UCSD-AML1 (cell line): ENCODE measurements around the gene MLIP.
"Not testable (repeated sequence)": the region's sequence is repeated elsewhere in the genome, so short reads cannot be mapped to it uniquely, and the experiment has no call there.

Source experiments
- DNase-seq: peaks from one replicate; lab custom pipeline; 2025; ENCODE audit not compliant: unreplicated experiment; lab: John Stamatoyannopoulos, UW

MLIP gene

DNA sequence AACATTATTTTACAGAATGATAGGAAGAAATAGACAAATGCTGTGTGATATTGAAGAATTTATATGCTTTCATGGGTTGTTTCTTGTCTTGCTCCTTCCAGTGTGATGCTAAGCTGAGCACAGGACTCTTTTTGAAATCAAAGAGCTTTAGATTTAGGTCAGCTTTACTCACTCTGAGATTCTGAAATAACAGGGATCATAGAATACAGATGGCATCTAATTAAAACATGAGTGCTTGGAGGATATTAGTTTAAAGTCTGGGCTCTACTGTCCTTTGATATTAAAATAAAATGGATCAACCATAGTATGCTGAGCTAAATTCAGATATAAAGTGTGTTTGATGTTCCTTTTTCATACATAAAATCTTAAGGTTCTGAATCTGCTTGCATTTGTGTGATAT lies 29.6 kb downstream of the MLIP start:
- DNase-seq = no peak

DNA sequence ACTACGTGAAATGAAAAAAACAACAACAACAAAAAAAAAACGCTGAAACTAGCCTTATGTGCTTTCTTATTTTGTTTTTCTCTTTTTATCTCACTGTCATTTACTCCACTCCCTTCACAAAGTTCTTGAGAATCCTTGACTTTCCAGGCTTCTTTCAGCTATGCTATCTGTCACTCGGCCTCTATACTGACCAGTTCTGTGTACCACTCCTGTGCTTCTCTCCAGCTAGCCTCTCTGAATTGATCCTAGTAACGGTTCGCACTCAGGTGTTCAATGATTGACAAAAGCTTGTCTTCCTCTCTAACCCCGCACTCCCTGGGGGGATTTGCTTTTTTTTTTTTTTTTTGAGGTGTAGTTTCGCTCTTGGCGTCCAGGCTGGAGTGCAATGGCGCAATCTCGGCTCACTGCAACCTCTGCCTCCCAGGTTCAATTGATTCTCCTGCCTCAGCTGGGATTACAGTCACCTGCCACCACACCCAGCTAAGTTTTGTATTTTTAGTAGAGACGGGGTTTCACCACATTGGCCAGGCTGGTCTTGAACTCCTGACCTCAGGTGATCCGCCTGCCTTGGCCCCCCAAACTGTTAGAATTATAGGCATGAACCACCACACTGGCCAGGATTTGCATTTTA lies 31.8 kb downstream of the MLIP start:
- DNase-seq = no peak

DNA sequence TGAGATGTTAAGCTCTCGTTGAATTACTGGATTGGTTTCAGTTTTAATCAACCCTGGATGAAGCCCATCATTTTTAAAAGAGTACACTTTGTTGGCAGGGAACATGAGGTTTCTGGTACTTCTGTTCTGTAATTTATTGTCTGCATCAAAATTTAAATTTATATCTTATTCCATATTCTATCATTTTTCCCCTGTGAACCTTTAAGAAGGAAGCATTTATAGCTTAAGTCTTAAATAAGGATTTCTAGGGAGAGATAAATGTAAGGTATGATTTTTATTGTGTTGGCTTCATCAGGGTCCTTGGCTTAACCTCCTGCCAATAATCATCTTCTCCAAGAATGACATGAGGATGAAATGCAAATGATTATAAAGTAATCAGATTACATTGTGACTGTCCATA lies 40.6 kb downstream of the MLIP start:
- no peak for DNase-seq

DNA sequence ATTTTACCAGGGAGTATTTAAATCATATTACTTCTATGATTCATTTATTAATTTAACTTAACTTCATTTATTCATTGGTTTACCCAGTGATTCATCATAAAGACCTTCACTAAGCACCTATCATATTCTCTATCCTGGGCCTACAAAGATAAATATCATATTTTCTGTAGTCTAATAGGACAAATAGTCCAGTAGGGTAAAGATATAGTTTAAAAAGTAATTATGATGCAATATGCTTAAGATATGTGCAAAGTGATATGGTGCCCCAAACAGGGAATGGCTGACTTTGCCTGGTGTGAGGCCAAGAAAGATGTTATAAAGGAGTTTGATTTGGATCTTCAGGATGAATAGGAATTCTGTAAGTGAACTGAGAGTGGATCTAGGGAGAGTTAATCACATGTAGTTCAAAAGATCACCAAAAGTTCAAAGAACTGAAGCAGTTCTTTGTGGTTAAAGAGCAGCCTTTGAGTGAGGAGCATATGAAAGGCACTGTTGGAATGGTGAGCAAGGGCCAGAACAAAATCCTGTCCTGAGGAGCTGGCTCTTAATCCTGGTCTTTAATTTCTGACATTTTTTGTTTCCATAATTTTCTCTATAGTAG lies 45.5 kb downstream of the MLIP start:
- no peak for DNase-seq

DNA sequence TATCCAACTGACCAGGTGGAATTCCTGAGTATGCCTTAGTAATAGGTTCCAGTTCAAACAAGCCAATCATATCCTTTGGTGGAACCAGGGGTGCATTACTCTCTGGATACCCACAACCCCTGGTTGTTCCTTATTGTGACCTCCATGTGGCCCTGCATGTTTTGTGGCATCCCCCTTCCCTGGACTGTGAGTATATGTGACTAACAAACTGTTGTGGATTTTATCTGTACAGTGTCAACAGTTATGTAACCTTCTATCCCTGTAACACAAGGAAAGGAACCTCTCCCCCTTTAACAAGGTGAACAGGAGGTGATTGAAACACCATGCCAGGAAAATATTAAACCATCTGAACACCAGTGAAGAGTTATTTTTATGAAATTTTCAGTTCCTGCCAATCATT lies 46.2 kb downstream of the MLIP start:
- no peak for DNase-seq

DNA sequence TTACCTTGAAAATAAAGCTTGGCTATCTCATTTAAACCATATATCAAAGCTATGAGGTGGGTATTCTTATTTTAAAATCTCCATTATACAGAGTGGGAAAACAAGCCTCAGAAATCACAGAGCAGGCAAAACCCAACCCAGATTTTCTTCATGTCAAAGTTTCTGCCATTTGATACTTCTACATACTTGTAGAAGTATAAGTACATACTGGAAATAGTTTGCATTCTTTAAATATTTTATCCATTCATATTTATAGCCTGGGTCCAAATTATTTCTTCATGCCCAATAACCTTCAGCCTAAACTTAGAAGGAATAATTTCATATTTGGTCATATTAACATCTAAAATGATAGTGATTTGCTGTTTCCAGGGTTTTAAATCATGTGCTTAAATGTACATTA lies 61.8 kb downstream of the MLIP start:
- no peak for DNase-seq

DNA sequence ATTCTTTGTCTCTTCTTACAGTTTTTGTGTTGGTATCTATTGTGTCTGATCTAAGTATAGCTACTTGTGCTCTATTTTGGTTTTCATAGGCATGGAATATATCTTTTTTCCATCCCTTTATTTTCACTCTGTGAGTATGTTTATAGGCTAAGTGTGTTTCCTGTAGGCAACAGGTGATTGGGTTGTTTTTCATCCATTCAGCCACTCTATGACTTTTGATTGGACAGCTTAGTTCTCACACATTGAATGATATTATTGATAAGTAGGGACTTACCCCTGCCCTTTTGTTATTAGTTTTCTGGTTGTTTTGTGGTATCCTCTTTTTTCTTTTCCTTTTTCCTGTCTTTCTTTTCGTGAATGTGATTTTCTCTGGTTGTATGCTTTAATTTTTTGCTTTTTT lies 67.9 kb downstream of the MLIP start:
- no peak for DNase-seq

DNA sequence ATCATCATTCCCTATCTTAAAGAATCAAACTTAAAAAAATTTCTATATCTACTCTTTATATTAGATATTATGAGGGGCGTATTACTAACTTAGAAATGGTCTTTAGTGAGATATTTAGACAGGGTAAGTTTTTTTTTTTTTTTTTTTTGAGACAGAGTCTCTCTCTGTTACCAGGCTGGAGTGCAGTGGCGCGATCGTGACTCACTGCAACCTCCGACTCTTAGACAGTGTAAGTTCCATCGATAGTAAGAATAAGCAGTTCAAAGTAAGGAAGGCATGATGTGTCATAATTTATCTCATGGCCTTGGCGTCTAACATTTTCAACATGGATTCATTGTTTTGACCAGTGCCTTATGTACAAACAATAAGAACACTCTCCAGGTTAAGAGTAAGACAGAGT lies 72.4 kb downstream of the MLIP start:
- no peak for DNase-seq

DNA sequence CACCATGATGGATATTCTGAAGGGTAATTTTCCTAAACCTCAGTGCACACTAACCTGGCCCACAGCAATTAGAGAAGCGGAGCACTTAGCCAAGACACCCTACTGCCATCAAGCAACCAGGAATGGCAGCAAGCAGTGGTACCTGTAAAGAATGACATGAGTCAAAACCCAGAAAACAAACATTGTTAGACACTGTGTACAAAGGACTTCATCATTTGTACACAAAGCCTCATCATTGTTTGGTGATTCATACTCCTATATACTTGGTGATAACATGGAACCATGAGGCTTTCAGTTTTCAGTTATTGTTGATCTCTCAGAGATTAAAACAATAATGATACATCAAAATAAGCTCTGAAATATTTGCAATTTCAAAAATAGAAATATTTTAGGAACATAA lies 74.6 kb downstream of the MLIP start:
- no peak for DNase-seq

DNA sequence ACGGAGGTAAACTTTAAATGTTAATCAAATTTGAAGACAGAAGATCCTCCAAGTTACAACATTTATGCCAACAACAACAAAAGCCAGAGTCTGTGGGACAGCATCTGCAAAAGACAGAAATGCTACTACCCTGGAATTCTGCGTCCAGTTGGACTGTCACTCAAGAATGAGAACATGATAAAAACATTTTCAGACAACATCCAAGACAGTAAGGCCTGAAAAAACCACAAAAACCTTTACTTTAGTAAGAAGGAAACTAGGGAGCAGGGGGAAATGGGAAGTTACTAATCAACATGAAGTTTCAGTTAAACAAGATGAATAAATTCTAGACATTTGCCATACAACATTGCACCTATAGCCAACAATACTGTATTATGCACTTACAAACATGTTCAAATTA lies 77.6 kb downstream of the MLIP start:
- no peak for DNase-seq

DNA sequence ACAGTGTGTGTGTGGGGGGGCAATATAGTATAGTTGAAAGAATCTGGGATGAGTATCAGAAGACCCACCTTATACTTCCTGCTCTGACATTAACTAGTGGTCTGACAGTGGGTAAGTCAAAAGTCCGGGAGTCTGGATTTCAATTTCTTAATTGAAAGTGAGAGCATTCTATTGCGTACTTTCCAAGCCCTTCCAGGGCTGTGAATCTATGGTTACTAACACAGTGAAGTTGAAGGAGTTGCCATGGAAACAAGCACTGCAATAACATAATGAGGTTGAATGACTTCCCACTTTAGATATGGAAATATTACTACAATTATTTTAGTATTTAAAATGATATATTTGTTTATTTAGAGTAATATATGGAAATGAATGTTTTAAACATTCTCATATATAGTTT lies 80.2 kb downstream of the MLIP start:
- no peak for DNase-seq

DNA sequence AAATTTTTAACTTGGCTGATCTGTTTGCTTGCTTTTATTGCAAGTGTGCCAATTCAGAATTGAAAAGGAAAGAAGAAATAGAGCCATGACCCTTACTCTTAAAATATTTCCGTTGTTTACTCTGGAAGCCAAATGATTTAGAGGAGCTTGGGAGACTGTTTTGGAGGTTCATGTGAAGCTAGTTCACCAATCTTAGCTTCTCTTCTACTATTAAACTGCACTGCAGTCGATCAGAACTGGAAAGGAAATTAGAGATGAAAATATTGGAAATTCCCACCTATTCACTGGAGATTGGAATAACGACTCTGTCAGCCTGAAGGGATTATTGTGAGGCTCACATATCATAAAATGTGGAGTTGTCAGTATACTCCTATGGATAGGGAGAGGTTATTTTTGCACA lies 81.8 kb downstream of the MLIP start:
- no peak for DNase-seq

DNA sequence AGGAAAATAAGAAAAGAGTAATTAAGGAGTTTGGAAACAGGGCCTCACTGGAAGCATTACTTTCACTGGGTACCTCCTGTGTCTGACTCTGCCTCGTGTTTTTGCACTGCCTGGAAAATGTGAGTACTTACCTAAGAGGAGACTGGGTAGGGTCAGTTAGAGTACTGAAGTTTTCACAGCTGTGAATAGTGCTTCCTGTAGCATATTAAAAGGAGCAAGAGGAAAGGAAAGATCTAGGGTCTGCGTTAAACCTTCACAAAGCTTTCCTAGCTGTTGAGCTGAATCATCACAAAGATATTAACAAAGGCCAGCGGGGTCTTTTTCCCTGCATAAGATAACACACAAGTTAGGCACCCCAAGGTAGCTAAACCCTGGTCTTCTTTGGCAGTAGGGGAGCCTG lies 82.3 kb downstream of the MLIP start:
- no peak for DNase-seq

DNA sequence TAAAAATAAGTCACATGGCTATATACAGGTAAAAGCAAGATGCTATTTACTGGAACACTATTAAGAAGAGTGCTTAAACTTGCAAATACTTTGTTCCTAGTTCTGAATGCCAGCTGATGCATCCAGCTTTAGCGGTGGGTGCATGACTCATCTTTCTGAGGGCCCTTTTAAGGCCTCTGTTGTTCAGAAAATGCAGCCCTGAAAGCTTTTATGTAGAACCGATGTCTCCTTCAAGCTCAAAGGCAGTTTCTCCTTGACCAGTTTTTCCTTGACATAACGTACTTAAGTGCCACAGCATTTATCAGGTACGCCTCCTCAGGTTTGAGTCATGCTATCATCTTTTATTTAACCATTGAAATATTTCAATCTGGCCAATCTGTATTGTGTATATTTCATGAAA lies 82.8 kb downstream of the MLIP start:
- DNase-seq = no peak

DNA sequence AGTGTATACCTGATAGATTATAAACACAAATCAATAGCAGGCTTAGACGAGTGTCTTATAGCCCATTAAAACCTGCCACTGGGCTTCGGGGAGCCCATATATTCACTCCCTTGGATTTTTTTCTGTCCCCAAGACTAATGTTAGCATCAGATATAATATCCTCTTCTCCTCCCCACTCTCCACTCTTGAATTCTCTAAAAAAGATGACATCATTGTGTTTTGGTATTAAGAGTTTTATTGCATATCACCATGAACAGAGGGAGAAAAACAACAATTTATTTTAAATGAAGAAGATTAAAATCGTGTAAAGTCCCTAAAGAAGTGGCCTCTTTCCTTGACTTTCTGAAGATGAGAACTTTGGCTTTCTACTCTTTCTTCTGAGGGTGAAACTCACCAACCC lies 84.4 kb downstream of the MLIP start:
- DNase-seq = no peak

DNA sequence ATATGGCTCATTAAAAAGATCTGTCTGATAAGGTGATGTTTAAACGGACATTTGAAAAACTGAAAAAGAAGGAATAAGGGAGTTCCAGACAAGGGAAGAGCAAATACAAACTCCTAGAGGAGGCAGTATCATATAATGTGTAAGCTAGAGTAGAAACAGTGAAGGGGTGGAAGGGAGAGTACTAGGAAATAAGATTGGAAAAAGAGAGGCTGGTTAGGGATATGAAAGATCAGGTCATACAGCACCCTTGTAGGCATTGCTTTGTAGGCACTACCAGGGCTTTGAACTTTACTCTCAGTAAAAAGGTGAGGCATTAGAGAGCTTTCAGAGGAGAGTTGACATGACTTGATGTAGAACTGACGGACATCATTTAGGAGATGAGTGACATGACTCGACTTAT lies 85.7 kb downstream of the MLIP start:
- DNase-seq = no peak

DNA sequence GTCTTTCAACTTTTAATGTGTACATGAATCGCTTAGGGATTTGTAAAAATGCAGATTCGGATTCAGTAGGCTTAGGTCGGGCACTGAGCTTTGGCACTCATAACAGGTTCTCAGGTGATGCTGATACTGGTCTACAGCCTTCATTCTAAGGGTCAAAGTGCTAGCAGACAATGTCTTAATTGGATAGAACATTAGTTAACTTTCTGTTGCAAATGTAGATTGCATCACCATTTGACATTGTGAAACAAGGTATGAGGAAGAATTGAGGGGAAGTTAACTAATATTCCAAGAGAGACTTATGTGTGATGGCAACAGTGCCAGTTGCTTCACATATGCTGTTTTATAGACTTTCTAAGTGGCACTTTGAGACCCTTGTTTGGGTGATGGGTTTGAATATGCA lies 86.9 kb downstream of the MLIP start:
- DNase-seq = no peak

DNA sequence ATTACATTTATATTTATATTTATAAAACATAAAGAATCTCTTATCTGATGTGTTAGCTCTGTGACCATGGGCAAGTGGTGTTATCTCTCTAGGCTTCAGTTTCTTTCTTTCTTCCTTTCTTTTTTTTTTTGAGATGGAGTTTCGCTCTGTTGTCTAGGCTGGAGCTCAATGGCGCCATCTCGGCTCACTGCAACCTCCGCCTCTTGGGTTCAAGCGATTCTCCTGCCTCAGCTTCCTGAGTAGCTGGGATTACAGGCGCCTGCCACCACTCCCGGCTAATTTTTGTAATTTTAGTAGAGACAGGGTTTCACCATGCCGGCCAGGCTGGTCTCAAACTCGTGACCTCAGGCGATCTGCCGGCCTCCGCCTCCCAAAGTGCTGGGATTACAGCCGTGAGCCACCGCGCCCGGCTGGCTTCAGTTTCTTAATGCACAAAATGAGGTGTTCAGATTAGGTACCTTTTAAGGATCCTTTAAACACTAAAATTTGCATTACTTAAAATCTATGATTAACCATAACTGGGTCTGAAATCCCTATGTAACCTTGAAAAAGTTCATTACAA lies 92.3 kb downstream of the MLIP start:
- DNase-seq = not testable (repeated sequence)

DNA sequence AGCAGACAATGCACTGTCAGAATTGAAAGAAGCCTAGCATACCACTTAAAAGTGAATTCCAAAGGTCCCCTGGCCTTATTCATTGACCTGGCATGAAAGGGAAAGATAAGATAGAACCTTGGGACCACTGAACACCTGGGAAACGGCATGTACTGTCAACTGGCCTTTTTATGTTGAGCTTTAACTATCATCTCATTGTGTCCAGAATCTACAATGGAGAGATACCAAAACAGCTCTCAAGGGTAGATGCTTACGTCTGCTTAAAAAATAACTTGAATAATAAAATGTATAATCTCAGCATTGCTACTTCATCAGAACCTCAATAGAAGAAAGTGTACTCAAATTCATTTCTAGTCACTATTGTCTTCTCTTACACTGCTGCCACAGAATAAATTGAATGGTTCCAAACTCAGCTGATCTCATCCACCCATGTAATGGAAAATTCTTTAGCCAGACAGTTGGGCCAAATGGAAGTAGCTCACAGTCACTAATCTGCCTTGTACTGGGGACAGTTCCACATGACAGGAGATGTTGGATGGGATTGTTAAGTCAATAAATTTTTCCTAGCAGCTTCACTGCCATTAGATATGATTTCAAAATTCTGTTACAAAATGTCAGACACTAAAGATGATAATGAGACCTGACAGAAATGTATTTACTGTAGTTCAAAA lies 93.8 kb downstream of the MLIP start:
- DNase-seq = no peak

DNA sequence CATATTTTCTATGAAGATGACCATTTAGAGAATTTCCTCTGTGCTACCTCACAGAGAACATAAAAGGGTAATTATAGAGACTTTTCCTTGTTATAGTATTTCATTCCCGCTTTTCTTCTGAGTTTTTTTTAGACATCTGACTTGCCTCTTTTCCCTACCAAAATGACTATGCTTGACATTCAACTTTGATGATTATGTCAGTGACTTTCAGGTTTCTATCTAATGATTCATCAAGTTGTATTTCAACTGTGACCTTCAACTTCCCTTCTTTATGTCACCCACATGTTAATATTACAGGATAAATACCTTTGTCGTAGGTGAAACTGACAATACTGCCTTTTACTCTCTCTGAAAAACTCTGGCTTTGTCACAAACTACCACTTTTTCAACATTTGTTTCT lies 95.3 kb downstream of the MLIP start:
- no peak for DNase-seq

DNA sequence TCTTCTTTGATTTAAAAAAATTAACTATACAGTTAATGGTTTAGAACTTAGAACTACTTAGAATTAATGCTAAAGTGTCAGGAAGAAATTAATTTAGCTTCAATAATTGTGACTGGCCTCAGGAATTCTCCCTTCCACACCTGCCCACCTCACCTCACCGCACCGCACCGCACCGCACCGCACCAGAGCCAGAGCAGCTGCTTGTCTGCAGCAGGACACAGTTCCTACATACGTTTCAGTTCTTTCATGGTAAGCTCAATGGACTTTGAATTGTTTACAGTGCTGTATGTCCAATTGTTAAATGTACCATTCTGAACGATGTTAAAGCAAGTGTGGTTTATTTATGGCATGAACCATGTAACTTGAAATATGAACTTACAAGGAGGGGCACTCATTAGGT lies 98.7 kb downstream of the MLIP start:
- not testable (repeated sequence) for DNase-seq

DNA sequence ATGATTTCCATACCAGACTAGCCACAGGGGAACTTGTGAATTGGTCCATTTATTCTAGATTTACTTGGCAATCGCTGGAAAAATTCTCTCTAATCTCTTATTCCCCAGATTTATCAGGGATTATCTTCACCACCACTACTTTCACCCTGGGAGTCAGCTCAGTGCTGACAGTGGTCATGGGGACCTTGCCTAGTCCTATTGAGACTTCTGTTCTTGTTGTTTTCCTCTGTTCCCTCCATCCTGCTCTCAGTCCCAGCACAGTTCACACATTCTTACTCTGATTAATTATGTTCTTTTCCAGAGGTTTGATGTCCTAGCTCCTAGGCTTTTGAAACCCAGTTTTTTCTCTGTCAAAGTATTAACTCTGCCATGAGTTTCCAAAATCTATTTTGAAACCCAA lies 103.0 kb downstream of the MLIP start:
- DNase-seq = no peak

DNA sequence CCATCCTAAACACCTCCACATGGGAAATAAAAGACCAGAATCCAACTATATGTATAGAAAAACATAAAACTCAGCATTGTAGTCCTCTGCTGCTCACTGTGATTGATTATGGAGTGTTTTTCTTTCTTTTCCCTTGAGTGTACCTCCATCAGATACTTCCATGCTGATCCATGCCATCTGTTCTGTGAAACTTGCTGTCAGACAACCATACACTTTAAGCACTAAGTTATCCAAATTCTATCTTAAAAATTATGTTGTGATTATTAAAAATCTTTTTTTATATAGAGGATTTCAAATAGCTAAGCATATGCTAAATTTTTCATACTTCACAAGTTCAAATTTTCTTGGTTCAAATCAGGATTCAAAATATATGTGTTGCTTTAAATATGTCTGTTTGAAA lies 105.1 kb downstream of the MLIP start:
- no peak for DNase-seq
